ENCODE measurements around the gene EIF5. TPM values are rescaled to one million over a fixed set of nuclear protein-coding genes. Genes with fewer than 3 reads are reported as not detected.

Gene EIF5
- total RNA-seq = 265 TPM

- DNase-seq (ENCODE audit: low spot score) = peak; percentile 99
Measured at GRCh38 chr14:103333754-103334643, at the start of gene EIF5. TSS of gene EIF5 (plus strand) at chr14:103334237. CDS start at chr14:103335861, 1,624 bp downstream.

- peak; percentile 51 for DNase-seq (ENCODE audit: low spot score)
Measured at GRCh38 chr14:103284574-103285467, 49.2 kb upstream of the EIF5 start.

GRCh38 chr14:103286460-103286859 is 47.6 kb upstream of the EIF5 start:
- DNase-seq (ENCODE audit: low spot score) = no peak

GRCh38 chr14:103286968-103287850 is 46.8 kb upstream of the EIF5 start:
- DNase-seq (ENCODE audit: low spot score) = no peak

- no peak for DNase-seq (ENCODE audit: low spot score)
Measured at GRCh38 chr14:103288076-103288766, 45.8 kb upstream of the EIF5 start.

GRCh38 chr14:103290056-103290455 is 44.0 kb upstream of the EIF5 start:
- no peak for DNase-seq (ENCODE audit: low spot score)

GRCh38 chr14:103290494-103290893 is 43.5 kb upstream of the EIF5 start:
- DNase-seq (ENCODE audit: low spot score) = no peak

GRCh38 chr14:103290961-103291360 is 43.1 kb upstream of the EIF5 start:
- no peak for DNase-seq (ENCODE audit: low spot score)

GRCh38 chr14:103292426-103293374 is 41.3 kb upstream of the EIF5 start:
- peak; percentile 78 for DNase-seq (ENCODE audit: low spot score)

- no peak for DNase-seq (ENCODE audit: low spot score)
Measured at GRCh38 chr14:103293465-103293864, 40.6 kb upstream of the EIF5 start.

- no peak for DNase-seq (ENCODE audit: low spot score)
Measured at GRCh38 chr14:103294091-103294490, 39.9 kb upstream of the EIF5 start.

- DNase-seq (ENCODE audit: low spot score) = no peak
Measured at GRCh38 chr14:103296007-103296406, 38.0 kb upstream of the EIF5 start.

GRCh38 chr14:103296987-103297386 is 37.0 kb upstream of the EIF5 start:
- no peak for DNase-seq (ENCODE audit: low spot score)

GRCh38 chr14:103298620-103299019 is 35.4 kb upstream of the EIF5 start:
- DNase-seq (ENCODE audit: low spot score) = no peak

GRCh38 chr14:103301512-103302354 is 32.3 kb upstream of the EIF5 start:
- DNase-seq (ENCODE audit: low spot score) = no peak

- no peak for DNase-seq (ENCODE audit: low spot score)
Measured at GRCh38 chr14:103302966-103303365, 31.1 kb upstream of the EIF5 start.

- DNase-seq (ENCODE audit: low spot score) = no peak
Measured at GRCh38 chr14:103304706-103305105, 29.3 kb upstream of the EIF5 start.

- no peak for DNase-seq (ENCODE audit: low spot score)
Measured at GRCh38 chr14:103308717-103309616, 25.1 kb upstream of the EIF5 start.
